ENCODE data around the gene PSTK.

PSTK gene

GRCh38 chr10:122980209-122981065, at the start of gene PSTK:
Gene PSTK, plus strand, starts transcription at chr10:122980401. Its CDS starts 79 bp downstream, at chr10:122980480.
- peak within 1 kb of the TSS; percentile 89 for H3K4me3 ChIP-seq (ENCODE audit: low read depth, low read length)
- TF ChIP-seq CTCF (conservative IDR thresholded peaks at IDR 0.05; ENCODE audit: low read depth, low read length) = peak; percentile 95
- peak; percentile 94 for DNase-seq (ENCODE audit: low read depth)

- peak; percentile 18 for DNase-seq (ENCODE audit: low read depth)
- TF ChIP-seq CTCF (conservative IDR thresholded peaks at IDR 0.05; ENCODE audit: low read depth, low read length) = no peak
- no peak overlapping the region for H3K4me3 ChIP-seq (ENCODE audit: low read depth, low read length)
Measured at GRCh38 chr10:122931088-122931906, 48.9 kb upstream of the PSTK start.

- H3K4me3 ChIP-seq (ENCODE audit: low read depth, low read length) = no peak overlapping the region
- no peak for DNase-seq (ENCODE audit: low read depth)
- TF ChIP-seq CTCF (conservative IDR thresholded peaks at IDR 0.05; ENCODE audit: low read depth, low read length) = no peak
Measured at GRCh38 chr10:122939133-122939855, 40.9 kb upstream of the PSTK start.

- no peak overlapping the region for H3K4me3 ChIP-seq (ENCODE audit: low read depth, low read length)
- no peak for TF ChIP-seq CTCF (conservative IDR thresholded peaks at IDR 0.05; ENCODE audit: low read depth, low read length)
- DNase-seq (ENCODE audit: low read depth) = peak; percentile 89
Measured at GRCh38 chr10:122939856-122940543, 40.2 kb upstream of the PSTK start.

- TF ChIP-seq CTCF (conservative IDR thresholded peaks at IDR 0.05; ENCODE audit: low read depth, low read length) = no peak
- no peak for DNase-seq (ENCODE audit: low read depth)
- H3K4me3 ChIP-seq (ENCODE audit: low read depth, low read length) = no peak overlapping the region
Measured at GRCh38 chr10:122949296-122949695, 30.9 kb upstream of the PSTK start.

All from choroid plexus epithelial cell (primary cell).